Esophagus squamous epithelium (tissue), 4 donors: ENCODE results near the gene INMT.

Experiments
- CTCF ChIP-seq, 6 experiments: fragments of 450-650 bp in 4 of 6; fragments of 200-600 bp in 2 of 6; sonication (generic) in 2 of 6; IDR thresholded peaks; one replicate each; pipeline ENCODE4 v1.5.1; 2016 to 2019; ENCODE audit warnings: antibody characterized with exemption in 6 of 6, mild to moderate bottlenecking in 4 of 6, moderate library complexity in 4 of 6
- POLR2A ChIP-seq, 4 donors: fragments of 450-650 bp; IDR thresholded peaks; one replicate each; pipeline ENCODE4 v1.6.1; 2017; ENCODE audit warnings: antibody characterized with exemption in 4 of 4, mild to moderate bottlenecking in 4 of 4, moderate library complexity in 3 of 4

GRCh38 chr7:30731581-30731980 is 20.4 kb upstream of the INMT start:
- no peak for TF ChIP-seq CTCF (IDR thresholded peaks at IDR 0.05)
- TF ChIP-seq POLR2A (IDR thresholded peaks at IDR 0.05), result no peak
